ELR (cell line): ENCODE results near the gene C20orf141.

Experiments
- DNase-seq: peaks from one replicate; pipeline ENCODE4 v3.0.0-alpha.2; 2015; ENCODE audit warnings: low read depth

The C20orf141 gene

GRCh38 chr20:2849529-2849928 is 34.7 kb downstream of the C20orf141 start:
- DNase-seq = no peak

GRCh38 chr20:2851086-2851485 is 36.3 kb downstream of the C20orf141 start:
- no peak for DNase-seq

- no peak for DNase-seq
Measured at GRCh38 chr20:2858591-2858990, 43.8 kb downstream of the C20orf141 start.

GRCh38 chr20:2859330-2860121 is 44.7 kb downstream of the C20orf141 start:
- DNase-seq = no peak

- DNase-seq = no peak
Measured at GRCh38 chr20:2864626-2865025, 49.8 kb downstream of the C20orf141 start.

- no peak for DNase-seq
Measured at GRCh38 chr20:2865101-2865500, 50.3 kb downstream of the C20orf141 start.
